Nephron (organoid): ENCODE data around the gene TAAR8.
"Not testable (repeated sequence)": the region's sequence is repeated elsewhere in the genome, so short reads cannot be mapped to it uniquely, and the experiment has no call there.

Experiments used
- H3K27ac Mint-ChIP-seq, 3 experiments: 2 replicates each; pipeline ENCODE4 v1.8.0; 2020; ENCODE audit warnings: mixed read lengths in 3 of 3, mild to moderate bottlenecking in 2 of 3, moderate library complexity in 1 of 3
- H3K27me3 Mint-ChIP-seq: 2 replicates; pipeline ENCODE4 v1.8.0; 2021; ENCODE audit warnings: low read depth, mild to moderate bottlenecking, moderate library complexity, mixed read lengths
- H3K36me3 Mint-ChIP-seq: 2 replicates; pipeline ENCODE4 v1.8.0; 2020; ENCODE audit warnings: low read depth, mixed read lengths
- H3K4me1 Mint-ChIP-seq: 2 replicates; pipeline ENCODE4 v1.8.0; 2020; ENCODE audit warnings: mixed read lengths
- H3K4me3 Mint-ChIP-seq, 3 experiments: 2 replicates each; pipeline ENCODE4 v1.8.0; 2020; ENCODE audit warnings: mild to moderate bottlenecking in 3 of 3, mixed read lengths in 3 of 3, moderate library complexity in 2 of 3
- H3K9me3 Mint-ChIP-seq: 2 replicates; pipeline ENCODE4 v1.8.0; 2020; ENCODE audit warnings: mixed read lengths
- TF ChIP-seq, protein P1 (sequence below), 3 experiments: fragments of 200-600 bp; sonication (generic); IDR thresholded peaks; one replicate each; pipeline ENCODE4 v1.5.0; 2021; ENCODE audit warnings: antibody characterized with exemption in 3 of 3; ENCODE audit not compliant: unreplicated experiment in 3 of 3

The TAAR8 gene

GRCh38 chr6:132592855-132593254 is 40.4 kb downstream of the TAAR8 start:
- no peaks in the 10 kb centered on the region for H3K9me3 Mint-ChIP-seq
- H3K27me3 Mint-ChIP-seq: peaks cover 3% of the 10 kb centered on the region
- TF ChIP-seq, protein P1, sequence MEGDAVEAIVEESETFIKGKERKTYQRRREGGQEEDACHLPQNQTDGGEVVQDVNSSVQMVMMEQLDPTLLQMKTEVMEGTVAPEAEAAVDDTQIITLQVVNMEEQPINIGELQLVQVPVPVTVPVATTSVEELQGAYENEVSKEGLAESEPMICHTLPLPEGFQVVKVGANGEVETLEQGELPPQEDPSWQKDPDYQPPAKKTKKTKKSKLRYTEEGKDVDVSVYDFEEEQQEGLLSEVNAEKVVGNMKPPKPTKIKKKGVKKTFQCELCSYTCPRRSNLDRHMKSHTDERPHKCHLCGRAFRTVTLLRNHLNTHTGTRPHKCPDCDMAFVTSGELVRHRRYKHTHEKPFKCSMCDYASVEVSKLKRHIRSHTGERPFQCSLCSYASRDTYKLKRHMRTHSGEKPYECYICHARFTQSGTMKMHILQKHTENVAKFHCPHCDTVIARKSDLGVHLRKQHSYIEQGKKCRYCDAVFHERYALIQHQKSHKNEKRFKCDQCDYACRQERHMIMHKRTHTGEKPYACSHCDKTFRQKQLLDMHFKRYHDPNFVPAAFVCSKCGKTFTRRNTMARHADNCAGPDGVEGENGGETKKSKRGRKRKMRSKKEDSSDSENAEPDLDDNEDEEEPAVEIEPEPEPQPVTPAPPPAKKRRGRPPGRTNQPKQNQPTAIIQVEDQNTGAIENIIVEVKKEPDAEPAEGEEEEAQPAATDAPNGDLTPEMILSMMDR (IDR thresholded peaks at IDR 0.05; ENCODE audit: unreplicated experiment in 3 of 3): no peak
- H3K4me1 Mint-ChIP-seq: no peaks in the 10 kb centered on the region
- no peak overlapping the region for H3K27ac Mint-ChIP-seq
- no peaks in the 10 kb centered on the region for H3K36me3 Mint-ChIP-seq
- no peak overlapping the region for H3K4me3 Mint-ChIP-seq

DNA sequence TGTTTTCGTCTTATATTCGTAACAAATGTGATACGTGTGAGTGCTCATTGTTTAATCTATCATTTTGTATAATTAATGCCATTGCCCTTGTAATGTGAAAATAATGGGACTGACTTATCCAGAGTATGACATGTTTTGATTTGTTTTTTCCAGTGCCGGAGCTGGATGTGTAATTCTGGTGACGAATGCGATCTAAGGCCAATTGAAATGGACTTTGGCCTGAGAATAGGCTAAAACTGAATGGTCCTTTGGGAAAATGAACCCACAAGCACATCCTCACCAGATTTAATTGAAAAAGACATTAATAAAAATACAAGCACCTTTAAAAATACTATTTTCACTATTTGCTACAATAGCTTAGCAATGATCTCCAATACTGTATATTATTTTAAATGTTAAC is 43.7 kb downstream of the TAAR8 start:
- H3K4me3 Mint-ChIP-seq: no peak overlapping the region
- TF ChIP-seq, protein P1 (IDR thresholded peaks at IDR 0.05; ENCODE audit: unreplicated experiment in 3 of 3): no peak
- no peaks in the 10 kb centered on the region for H3K4me1 Mint-ChIP-seq
- H3K27me3 Mint-ChIP-seq: peaks cover 4% of the 10 kb centered on the region
- no peak overlapping the region for H3K27ac Mint-ChIP-seq
- H3K36me3 Mint-ChIP-seq: no peaks in the 10 kb centered on the region
- H3K9me3 Mint-ChIP-seq: no peaks in the 10 kb centered on the region

DNA sequence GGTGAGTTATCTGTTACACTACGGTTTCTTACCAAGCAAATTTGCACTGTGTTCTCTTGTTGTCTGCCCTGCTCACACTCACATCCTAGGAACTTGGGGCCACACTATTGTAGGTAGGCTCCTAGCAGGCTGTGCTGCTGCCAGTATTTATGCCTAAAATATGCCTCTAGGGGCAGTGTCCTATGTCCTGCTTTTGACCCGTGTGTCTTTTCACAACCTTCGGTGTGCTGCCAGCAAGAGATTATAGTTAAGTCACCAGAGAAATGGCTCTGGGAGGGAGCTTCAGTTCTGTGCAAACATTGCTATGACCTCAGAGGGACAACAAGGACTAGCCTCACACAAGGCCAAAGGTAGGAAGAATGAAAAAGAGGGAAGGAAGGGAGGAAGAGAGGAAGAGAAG is 46.0 kb downstream of the TAAR8 start:
- Mint-ChIP-seq H3K27ac (no peak overlapping the region), H3K9me3 (no peaks in the 10 kb centered on the region), H3K4me1 (no peaks in the 10 kb centered on the region), H3K27me3 (peaks cover 4% of the 10 kb centered on the region), H3K36me3 (no peaks in the 10 kb centered on the region), H3K4me3 (no peak overlapping the region)
- TF ChIP-seq, protein P1 (IDR thresholded peaks at IDR 0.05; ENCODE audit: unreplicated experiment in 3 of 3): no peak

GRCh38 chr6:132600900-132601299 is 48.4 kb downstream of the TAAR8 start:
- not testable (repeated sequence) for H3K4me3 Mint-ChIP-seq, H3K4me1 Mint-ChIP-seq, H3K27ac Mint-ChIP-seq, H3K36me3 Mint-ChIP-seq, H3K9me3 Mint-ChIP-seq, H3K27me3 Mint-ChIP-seq
